Activated B cell treated with CpG ODN at 0.5 μM for 24 hours (primary cell): ENCODE results near the gene TARP.
"Not testable (repeated sequence)": the region's sequence is repeated elsewhere in the genome, so short reads cannot be mapped to it uniquely, and the experiment has no call there.

ENCODE experiments used
- ATAC-seq: fragments of 200-7000 bp; cut with Tn5 transposase; one replicate; pipeline ENCODE4 v1.10.0; 2021; ENCODE audit warnings: low read depth, mild to moderate bottlenecking, moderate library complexity
- CTCF ChIA-PET: fragments of 350-600 bp; sonication (Branson Sonifier 250); formaldehyde crosslinking; loops from one replicate; lab custom pipeline; 2021; ENCODE audit warnings: antibody characterized with exemption; lab: Charles Lee
- POLR2A ChIA-PET: fragments of 350-600 bp; sonication (Branson Sonifier 250); formaldehyde crosslinking; loops from one replicate; lab custom pipeline; 2021; ENCODE audit warnings: antibody characterized with exemption; lab: Charles Lee
- DNase-seq: peaks from one replicate; pipeline ENCODE4 v3.0.0; 2022
- H3K27ac Mint-ChIP-seq: one replicate; pipeline ENCODE4 v1.8.0; 2020; ENCODE audit warnings: mixed read lengths
- H3K27me3 Mint-ChIP-seq: one replicate; pipeline ENCODE4 v1.8.0; 2021; ENCODE audit warnings: mixed read lengths
- H3K36me3 Mint-ChIP-seq: one replicate; pipeline ENCODE4 v1.8.0; 2021; ENCODE audit warnings: low read depth, mixed read lengths
- H3K4me1 Mint-ChIP-seq: one replicate; pipeline ENCODE4 v1.8.0; 2021; ENCODE audit warnings: mixed read lengths
- H3K4me3 Mint-ChIP-seq: one replicate; pipeline ENCODE4 v1.8.0; 2020; ENCODE audit warnings: mild to moderate bottlenecking, mixed read lengths
- H3K9me3 Mint-ChIP-seq: one replicate; pipeline ENCODE4 v1.8.0; 2020; ENCODE audit warnings: mixed read lengths
- CTCF ChIP-seq: fragments of 200-600 bp; IDR thresholded peaks from one replicate; pipeline ENCODE4 v1.8.0; 2022; ENCODE audit warnings: antibody characterized with exemption, mild to moderate bottlenecking
- intact Hi-C: fragments of 100-400 bp; cut with micrococcal nuclease; formaldehyde crosslinking; loops from one replicate; pipeline ENCODE4 v1.15.1; 2024

Gene TARP

GRCh38 chr7:38245409-38245977, 27.9 kb downstream of the TARP start:
- no peaks in the 10 kb centered on the region for H3K36me3 Mint-ChIP-seq
- intact Hi-C loops = no loop called here
- ChIA-PET POLR2A (no interaction called here), CTCF (no interaction called here)
- peaks cover 2% of the 10 kb centered on the region for H3K27me3 Mint-ChIP-seq
- no peak overlapping the region for H3K27ac Mint-ChIP-seq
- no peaks in the 10 kb centered on the region for H3K4me1 Mint-ChIP-seq
- H3K9me3 Mint-ChIP-seq = no peaks in the 10 kb centered on the region
- DNase-seq (no peak), ATAC-seq (no peak)
- H3K4me3 Mint-ChIP-seq = no peak overlapping the region
- TF ChIP-seq CTCF = no peak

- ATAC-seq = no peak
- no peak for DNase-seq
- CTCF ChIA-PET = no interaction called here
- no peaks in the 10 kb centered on the region for H3K4me1 Mint-ChIP-seq
- intact Hi-C loops = no loop called here
- POLR2A ChIA-PET = no interaction called here
- no peak for TF ChIP-seq CTCF
- H3K27me3 Mint-ChIP-seq = peaks cover 2% of the 10 kb centered on the region
- no peak overlapping the region for H3K27ac Mint-ChIP-seq
- no peaks in the 10 kb centered on the region for H3K9me3 Mint-ChIP-seq
- H3K4me3 Mint-ChIP-seq = no peak overlapping the region
- H3K36me3 Mint-ChIP-seq = no peaks in the 10 kb centered on the region
These were observed 28.9 kb downstream of the TARP start for GRCh38 chr7:38244516-38244915.

- H3K27ac Mint-ChIP-seq, H3K4me3 Mint-ChIP-seq, DNase-seq, CTCF ChIA-PET, H3K4me1 Mint-ChIP-seq, intact Hi-C loops, H3K27me3 Mint-ChIP-seq, H3K9me3 Mint-ChIP-seq, POLR2A ChIA-PET, H3K36me3 Mint-ChIP-seq, ATAC-seq: not testable (repeated sequence)
These were observed 30.1 kb downstream of the TARP start for GRCh38 chr7:38243345-38243744.

GRCh38 chr7:38242814-38243213, 30.6 kb downstream of the TARP start:
- DNase-seq (no peak), ATAC-seq (no peak)
- Mint-ChIP-seq H3K9me3 (no peaks in the 10 kb centered on the region), H3K4me1 (no peaks in the 10 kb centered on the region), H3K4me3 (no peak overlapping the region), H3K27ac (no peak overlapping the region), H3K36me3 (no peaks in the 10 kb centered on the region), H3K27me3 (no peaks in the 10 kb centered on the region)
- intact Hi-C loops = no loop called here
- ChIA-PET POLR2A (no interaction called here), CTCF (no interaction called here)
- TF ChIP-seq CTCF = no peak

- POLR2A ChIA-PET = no interaction called here
- no peaks in the 10 kb centered on the region for H3K27me3 Mint-ChIP-seq
- no peak overlapping the region for H3K27ac Mint-ChIP-seq
- no peaks in the 10 kb centered on the region for H3K9me3 Mint-ChIP-seq
- H3K36me3 Mint-ChIP-seq = no peaks in the 10 kb centered on the region
- intact Hi-C loops = no loop called here
- no peak for TF ChIP-seq CTCF
- no peak overlapping the region for H3K4me3 Mint-ChIP-seq
- CTCF ChIA-PET = interaction anchor here (0.6 kb wide), 1 partner anchor 12 kb away, joined by 4 read pairs; no protein-coding TSS in a partner anchor
- H3K4me1 Mint-ChIP-seq = no peaks in the 10 kb centered on the region
- no peak for ATAC-seq
- DNase-seq = no peak
These were observed 32.4 kb downstream of the TARP start for GRCh38 chr7:38241071-38241470.

- H3K27ac Mint-ChIP-seq, H3K27me3 Mint-ChIP-seq, H3K9me3 Mint-ChIP-seq, intact Hi-C loops, ATAC-seq, POLR2A ChIA-PET, H3K36me3 Mint-ChIP-seq, H3K4me1 Mint-ChIP-seq, H3K4me3 Mint-ChIP-seq, CTCF ChIA-PET, DNase-seq: not testable (repeated sequence)
These were observed 34.3 kb downstream of the TARP start for GRCh38 chr7:38239129-38239528.
